HL-60 (cell line): ENCODE data around the gene MAP3K20.
A peak's percentile ranks its signal among the peaks of the same experiment; 100 is the strongest.

Source experiments
- DNase-seq, 2 experiments: peaks; one replicate each; pipeline ENCODE4 v3.0.0-alpha.2; 2010 to 2020; ENCODE audit warnings: low read depth in 1 of 2, low spot score in 1 of 2
- H3K27ac ChIP-seq: fragments of 250-450 bp; sonication (Bioruptor Pico); replicated peaks from 2 replicates; pipeline ENCODE4 v1.5.1; 2020; ENCODE audit warnings: mild to moderate bottlenecking, moderate library complexity
- H3K27me3 ChIP-seq: fragments of 250-450 bp; sonication (Bioruptor Pico); 2 replicates; pipeline ENCODE4 v1.5.1; 2021; ENCODE audit warnings: mild to moderate bottlenecking, moderate library complexity; ENCODE audit not compliant: insufficient read depth, poor library complexity, severe bottlenecking
- H3K4me3 ChIP-seq: replicated peaks from 2 replicates; pipeline ENCODE4 v1.5.1; 2011; ENCODE audit warnings: mild to moderate bottlenecking, control low read depth, low read length; ENCODE audit not compliant: insufficient read depth
- GABPA ChIP-seq: IDR thresholded peaks from 2 replicates; pipeline ENCODE4 v1.6.1; 2012; ENCODE audit warnings: low read depth
- POLR2AphosphoS5 ChIP-seq: IDR thresholded peaks from 2 replicates; pipeline ENCODE4 v1.6.1; 2012; ENCODE audit warnings: low read depth
- REST ChIP-seq: IDR thresholded peaks from 2 replicates; pipeline ENCODE4 v1.6.1; 2012; ENCODE audit warnings: low read depth; ENCODE audit not compliant: insufficient replicate concordance
- SPI1 ChIP-seq: IDR thresholded peaks from 2 replicates; pipeline ENCODE4 v1.6.1; 2012; ENCODE audit warnings: low read depth, mild to moderate bottlenecking, borderline replicate concordance
- TF ChIP-seq, protein P1 (sequence below): IDR thresholded peaks from one replicate; pipeline ENCODE4 v1.5.1; 2011; ENCODE audit warnings: low read length, control low read depth, inconsistent platforms; ENCODE audit not compliant: insufficient read depth

Gene MAP3K20

GRCh38 chr2:173059292-173059691 is 16.4 kb upstream of the MAP3K20 start:
- TF ChIP-seq POLR2AphosphoS5 (no peak), SPI1 (no peak), REST (no peak), GABPA (no peak)
- TF ChIP-seq, protein P1, sequence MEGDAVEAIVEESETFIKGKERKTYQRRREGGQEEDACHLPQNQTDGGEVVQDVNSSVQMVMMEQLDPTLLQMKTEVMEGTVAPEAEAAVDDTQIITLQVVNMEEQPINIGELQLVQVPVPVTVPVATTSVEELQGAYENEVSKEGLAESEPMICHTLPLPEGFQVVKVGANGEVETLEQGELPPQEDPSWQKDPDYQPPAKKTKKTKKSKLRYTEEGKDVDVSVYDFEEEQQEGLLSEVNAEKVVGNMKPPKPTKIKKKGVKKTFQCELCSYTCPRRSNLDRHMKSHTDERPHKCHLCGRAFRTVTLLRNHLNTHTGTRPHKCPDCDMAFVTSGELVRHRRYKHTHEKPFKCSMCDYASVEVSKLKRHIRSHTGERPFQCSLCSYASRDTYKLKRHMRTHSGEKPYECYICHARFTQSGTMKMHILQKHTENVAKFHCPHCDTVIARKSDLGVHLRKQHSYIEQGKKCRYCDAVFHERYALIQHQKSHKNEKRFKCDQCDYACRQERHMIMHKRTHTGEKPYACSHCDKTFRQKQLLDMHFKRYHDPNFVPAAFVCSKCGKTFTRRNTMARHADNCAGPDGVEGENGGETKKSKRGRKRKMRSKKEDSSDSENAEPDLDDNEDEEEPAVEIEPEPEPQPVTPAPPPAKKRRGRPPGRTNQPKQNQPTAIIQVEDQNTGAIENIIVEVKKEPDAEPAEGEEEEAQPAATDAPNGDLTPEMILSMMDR: no peak
- no peak for DNase-seq
- Histone ChIP-seq H3K27ac (no peak overlapping the region), H3K4me3 (no peak overlapping the region), H3K27me3 (no peaks in the 10 kb centered on the region)

DNA sequence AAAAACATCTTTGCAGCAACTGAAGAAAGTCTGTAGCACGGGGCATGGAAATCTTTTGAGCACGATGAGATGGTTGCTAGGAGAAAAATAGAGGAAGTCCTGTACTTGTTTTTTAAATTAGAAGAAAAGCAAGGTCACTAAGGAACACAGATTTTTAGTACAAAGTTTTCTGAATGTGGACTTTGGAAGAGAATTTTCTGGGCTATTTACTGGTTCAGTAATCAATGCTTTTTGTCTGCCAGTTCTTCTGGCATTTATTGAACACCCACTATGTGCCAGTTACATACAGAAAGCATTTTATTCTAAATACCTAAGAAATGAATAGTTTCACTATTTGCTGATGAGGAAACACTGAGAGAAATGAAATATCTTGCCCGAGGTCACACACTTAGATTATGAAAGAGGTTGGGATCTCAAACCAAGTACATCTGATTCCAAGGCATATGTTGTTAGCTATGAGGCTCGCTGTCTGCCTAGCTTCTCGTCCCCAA is 15.6 kb upstream of the MAP3K20 start:
- no peak overlapping the region for H3K4me3 ChIP-seq
- no peaks in the 10 kb centered on the region for H3K27me3 ChIP-seq
- DNase-seq: no peak
- TF ChIP-seq REST (no peak), SPI1 (peak; percentile 86)
- H3K27ac ChIP-seq: no peak overlapping the region

GRCh38 chr2:173062801-173063200 is 12.8 kb upstream of the MAP3K20 start:
- DNase-seq: no peak
- no peak overlapping the region for H3K27ac ChIP-seq

More at GRCh38 chr2:173062801-173063200, 12.8 kb upstream of the MAP3K20 start:
- TF ChIP-seq REST: no peak
- TF ChIP-seq GABPA: no peak
- TF ChIP-seq, protein P1: no peak
- TF ChIP-seq SPI1: no peak
- TF ChIP-seq POLR2AphosphoS5: no peak
- no peak overlapping the region for H3K4me3 ChIP-seq
- no peaks in the 10 kb centered on the region for H3K27me3 ChIP-seq
